ENCODE data around the gene AVPR2.

- TF ChIP-seq POLR2A (IDR thresholded peaks at IDR 0.05) (no peak), CTCF (IDR thresholded peaks at IDR 0.05) (no peak), EP300 (IDR thresholded peaks at IDR 0.05) (no peak)
Observed at GRCh38 chrX:153925739-153926551, 21.5 kb downstream of the AVPR2 start, which contains the start of gene ARHGAP4.

Measured in ovary (tissue), 3 donors.